GM19238 (cell line): ENCODE measurements around the gene C1orf159.

Source experiments
- DNase-seq: peaks from one replicate; pipeline ENCODE4 v3.0.0; 2011; ENCODE audit warnings: low spot score; ENCODE audit not compliant: insufficient read length

Gene C1orf159

GRCh38 chr1:1054971-1055370, 60.9 kb downstream of the C1orf159 start:
- DNase-seq, result no peak

GRCh38 chr1:1054099-1054700, 61.7 kb downstream of the C1orf159 start:
- no peak for DNase-seq

- DNase-seq, result no peak
Observed at GRCh38 chr1:1053682-1054081, 62.2 kb downstream of the C1orf159 start.

- no peak for DNase-seq
Observed at GRCh38 chr1:1053022-1053421, 62.9 kb downstream of the C1orf159 start.

- no peak for DNase-seq
Observed at GRCh38 chr1:1052003-1052840, 63.7 kb downstream of the C1orf159 start.

- DNase-seq, result no peak
Observed at GRCh38 chr1:1051127-1051810, 64.6 kb downstream of the C1orf159 start.

- no peak for DNase-seq
Observed at GRCh38 chr1:1050577-1051052, 65.3 kb downstream of the C1orf159 start.

GRCh38 chr1:1049318-1050165, 66.3 kb downstream of the C1orf159 start:
- no peak for DNase-seq

- no peak for DNase-seq
Observed at GRCh38 chr1:1048765-1049164, 67.1 kb downstream of the C1orf159 start.

GRCh38 chr1:1047963-1048362, 67.9 kb downstream of the C1orf159 start:
- no peak for DNase-seq

GRCh38 chr1:1047407-1047806, 68.5 kb downstream of the C1orf159 start:
- DNase-seq, result no peak

GRCh38 chr1:1046767-1047166, 69.1 kb downstream of the C1orf159 start:
- no peak for DNase-seq

GRCh38 chr1:1046243-1046642, 69.6 kb downstream of the C1orf159 start:
- no peak for DNase-seq

GRCh38 chr1:1045129-1045528, 70.8 kb downstream of the C1orf159 start:
- no peak for DNase-seq

- DNase-seq, result no peak
Observed at GRCh38 chr1:1044455-1045078, 71.3 kb downstream of the C1orf159 start.

- no peak for DNase-seq
Observed at GRCh38 chr1:1043921-1044320, 72.0 kb downstream of the C1orf159 start.

- DNase-seq, result no peak
Observed at GRCh38 chr1:1043411-1043810, 72.5 kb downstream of the C1orf159 start.

GRCh38 chr1:1042835-1043234, 73.1 kb downstream of the C1orf159 start:
- DNase-seq, result no peak

- no peak for DNase-seq
Observed at GRCh38 chr1:1041873-1042272, 74.0 kb downstream of the C1orf159 start.

- DNase-seq, result no peak
Observed at GRCh38 chr1:1041092-1041523, 74.8 kb downstream of the C1orf159 start.
